ENCODE measurements around the gene MLXIP.
"Not testable (repeated sequence)": the region's sequence is repeated elsewhere in the genome, so short reads cannot be mapped to it uniquely, and the experiment has no call there.

MLXIP gene

GRCh38 chr12:122102331-122102730 is 23.8 kb downstream of the MLXIP start:
- Histone ChIP-seq H2AFZ (ENCODE audit: low read depth, low read length) (no peak overlapping the region), H3K9me3 (ENCODE audit: insufficient read depth, low read length, severe bottlenecking) (no peaks in the 10 kb centered on the region), H3K36me3 (ENCODE audit: insufficient read depth, low read length) (peaks cover 3% of the 10 kb centered on the region; the same call in 1 of the 2 replicates), H3K79me2 (ENCODE audit: insufficient read depth, low read length) (peaks cover 70% of the 10 kb centered on the region), H3K4me1 (ENCODE audit: insufficient read depth, low read length) (peaks cover 14% of the 10 kb centered on the region), H3K4me3 (ENCODE audit: low read depth in 1 of 2, low read length in 2 of 2) (no peak overlapping the region), H3K27me3 (ENCODE audit: insufficient read depth, low read length, poor library complexity) (no peaks in the 10 kb centered on the region), H4K20me1 (ENCODE audit: insufficient read depth, low read length) (peaks cover 36% of the 10 kb centered on the region; the same call in 1 of the 2 replicates), H3K27ac (ENCODE audit: low read length) (no peak overlapping the region), H3K4me2 (ENCODE audit: insufficient read depth, low read length) (no peak overlapping the region), H3K9ac (ENCODE audit: low read depth, low read length) (no peak overlapping the region)
- no peak for DNase-seq
- no peak for ATAC-seq (ENCODE audit: insufficient read depth, low read depth)
- TF ChIP-seq EZH2 (IDR thresholded peaks at IDR 0.05; ENCODE audit: borderline replicate concordance, low read depth, low read length, severe bottlenecking): no peak
- no peak for TF ChIP-seq CTCF (IDR thresholded peaks at IDR 0.05; ENCODE audit: borderline replicate concordance, extremely low read depth, low read length, poor library complexity, severe bottlenecking)

- Histone ChIP-seq H3K36me3 (ENCODE audit: insufficient read depth, low read length) (peaks cover 3% of the 10 kb centered on the region; the same call in 1 of the 2 replicates), H3K9ac (ENCODE audit: low read depth, low read length) (no peak overlapping the region), H3K4me1 (ENCODE audit: insufficient read depth, low read length) (peaks cover 2% of the 10 kb centered on the region; the same call in 1 of the 2 replicates), H3K79me2 (ENCODE audit: insufficient read depth, low read length) (peaks cover 76% of the 10 kb centered on the region), H2AFZ (ENCODE audit: low read depth, low read length) (no peak overlapping the region), H3K4me2 (ENCODE audit: insufficient read depth, low read length) (no peak overlapping the region), H4K20me1 (ENCODE audit: insufficient read depth, low read length) (peaks cover 21% of the 10 kb centered on the region; the same call in 1 of the 2 replicates), H3K9me3 (ENCODE audit: insufficient read depth, low read length, severe bottlenecking) (no peaks in the 10 kb centered on the region), H3K27ac (ENCODE audit: low read length) (no peak overlapping the region), H3K27me3 (ENCODE audit: insufficient read depth, low read length, poor library complexity) (no peaks in the 10 kb centered on the region), H3K4me3 (ENCODE audit: low read depth in 1 of 2, low read length in 2 of 2) (no peak overlapping the region)
- peak; percentile 37; the same call in 1 of the 3 replicates for ATAC-seq (ENCODE audit: insufficient read depth, low read depth)
- DNase-seq: no peak
- TF ChIP-seq CTCF (IDR thresholded peaks at IDR 0.05; ENCODE audit: borderline replicate concordance, extremely low read depth, low read length, poor library complexity, severe bottlenecking): no peak
- no peak for TF ChIP-seq EZH2 (IDR thresholded peaks at IDR 0.05; ENCODE audit: borderline replicate concordance, low read depth, low read length, severe bottlenecking)
Measured at GRCh38 chr12:122104844-122105243, 26.3 kb downstream of the MLXIP start.

- peaks cover 21% of the 10 kb centered on the region; the same call in 1 of the 2 replicates for H4K20me1 ChIP-seq (ENCODE audit: insufficient read depth, low read length)
- not testable (repeated sequence) for H3K4me2 ChIP-seq (ENCODE audit: insufficient read depth, low read length); H3K27me3 ChIP-seq (ENCODE audit: insufficient read depth, low read length, poor library complexity); H3K4me3 ChIP-seq (ENCODE audit: low read depth in 1 of 2, low read length in 2 of 2); H3K4me1 ChIP-seq (ENCODE audit: insufficient read depth, low read length); H3K36me3 ChIP-seq (ENCODE audit: insufficient read depth, low read length); H3K27ac ChIP-seq (ENCODE audit: low read length); ATAC-seq (ENCODE audit: insufficient read depth, low read depth); DNase-seq; H3K9ac ChIP-seq (ENCODE audit: low read depth, low read length); H2AFZ ChIP-seq (ENCODE audit: low read depth, low read length); H3K9me3 ChIP-seq (ENCODE audit: insufficient read depth, low read length, severe bottlenecking)
- H3K79me2 ChIP-seq (ENCODE audit: insufficient read depth, low read length): peaks cover 76% of the 10 kb centered on the region
Measured at GRCh38 chr12:122105496-122105895, 26.9 kb downstream of the MLXIP start.

GRCh38 chr12:122106843-122107242 is 28.3 kb downstream of the MLXIP start:
- Histone ChIP-seq H3K4me2 (ENCODE audit: insufficient read depth, low read length) (no peak overlapping the region), H3K36me3 (ENCODE audit: insufficient read depth, low read length) (peaks cover 3% of the 10 kb centered on the region; the same call in 1 of the 2 replicates), H2AFZ (ENCODE audit: low read depth, low read length) (no peak overlapping the region), H3K27ac (ENCODE audit: low read length) (no peak overlapping the region), H3K4me1 (ENCODE audit: insufficient read depth, low read length) (no peaks in the 10 kb centered on the region), H3K9me3 (ENCODE audit: insufficient read depth, low read length, severe bottlenecking) (no peaks in the 10 kb centered on the region), H3K9ac (ENCODE audit: low read depth, low read length) (no peak overlapping the region), H3K79me2 (ENCODE audit: insufficient read depth, low read length) (peaks cover 76% of the 10 kb centered on the region), H4K20me1 (ENCODE audit: insufficient read depth, low read length) (peaks cover 21% of the 10 kb centered on the region; the same call in 1 of the 2 replicates), H3K4me3 (ENCODE audit: low read depth in 1 of 2, low read length in 2 of 2) (no peak overlapping the region), H3K27me3 (ENCODE audit: insufficient read depth, low read length, poor library complexity) (no peaks in the 10 kb centered on the region)
- DNase-seq (no peak), ATAC-seq (ENCODE audit: insufficient read depth, low read depth) (no peak)
- TF ChIP-seq CTCF (IDR thresholded peaks at IDR 0.05; ENCODE audit: borderline replicate concordance, extremely low read depth, low read length, poor library complexity, severe bottlenecking) (no peak), EZH2 (IDR thresholded peaks at IDR 0.05; ENCODE audit: borderline replicate concordance, low read depth, low read length, severe bottlenecking) (no peak)
